HL-60/S4 treated with retinoic acid at 250 ng/mL for 4 days and 3 days (cell line): Measurements from ENCODE around the gene VSIG2.

Source experiments
- in situ Hi-C: fragments of 300-500 bp; cut with MboI; formaldehyde crosslinking; loops from 2 replicates; pipeline ENCODE4 v1.7.0; 2022; ENCODE audit warnings: low sequenced_read_pairs

Gene VSIG2

GRCh38 chr11:124766156-124766555 lies 14.1 kb upstream of the VSIG2 start:
- in situ Hi-C loops: loop anchor here (25.0 kb wide), 2 partner anchors 104 to 354 kb away; partner anchors contain the start of genes OR8B4, SIAE and SPA17

- in situ Hi-C loops: loop anchor here (25.0 kb wide), 2 partner anchors 101 to 351 kb away; partner anchors contain the start of genes OR8B4, SIAE and SPA17
These were observed 11.3 kb upstream of the VSIG2 start for GRCh38 chr11:124763156-124763947.

GRCh38 chr11:124762624-124763155 lies 10.6 kb upstream of the VSIG2 start:
- in situ Hi-C loops: loop anchor here (25.0 kb wide), 2 partner anchors 100 to 350 kb away; partner anchors contain the start of genes OR8B4, SIAE and SPA17

GRCh38 chr11:124762105-124762623 lies 10.1 kb upstream of the VSIG2 start, which contains the start of gene ESAM:
TSS of gene ESAM (minus strand) at chr11:124762290. CDS start at chr11:124762154, 136 bp downstream.
- in situ Hi-C loops: loop anchor here (25.0 kb wide), 2 partner anchors 100 to 350 kb away; partner anchors contain the start of genes OR8B4, SIAE and SPA17

DNA sequence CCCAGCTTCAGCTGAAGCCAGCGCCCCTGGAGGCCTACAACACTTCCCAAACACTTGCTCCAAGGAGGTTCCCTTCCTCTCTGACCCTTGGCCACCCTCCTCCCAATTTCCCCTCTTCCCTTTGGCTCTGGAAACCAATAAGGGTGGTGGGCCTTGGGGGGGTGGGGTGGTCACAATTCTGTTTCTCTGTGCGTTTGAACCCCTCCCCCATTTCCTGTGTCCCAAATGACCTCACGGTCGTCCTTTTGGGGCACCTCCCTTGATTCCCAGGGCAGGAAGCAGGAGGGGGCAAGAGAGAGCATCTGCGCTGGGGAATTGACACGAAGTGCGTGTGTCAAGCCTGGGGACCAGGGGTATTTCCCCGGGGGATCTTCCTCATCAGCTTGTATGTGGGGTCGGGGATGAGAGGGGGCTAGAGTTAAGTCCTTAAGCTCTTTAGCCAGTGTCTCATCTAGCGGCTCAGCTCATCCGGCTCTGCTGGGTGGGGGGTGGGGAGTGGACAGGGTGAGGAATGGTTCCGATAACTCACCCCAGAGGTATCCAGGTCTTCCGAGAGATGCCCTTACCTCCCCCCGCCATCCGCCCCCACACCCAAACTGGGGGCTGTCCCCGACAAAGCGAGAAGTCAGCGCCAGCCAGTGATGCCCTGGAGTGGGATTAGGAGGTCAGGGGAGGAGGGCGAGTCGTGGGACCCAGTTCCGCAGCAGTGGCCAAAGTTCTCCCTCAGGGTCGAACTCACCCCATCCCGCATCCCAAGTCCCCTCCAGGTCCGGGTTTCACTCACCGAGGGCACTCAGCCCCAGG lies 9.4 kb upstream of the VSIG2 start:
- in situ Hi-C loops: loop anchor here (25.0 kb wide), 2 partner anchors 99 to 349 kb away; partner anchors contain the start of genes OR8B4, SIAE and SPA17

DNA sequence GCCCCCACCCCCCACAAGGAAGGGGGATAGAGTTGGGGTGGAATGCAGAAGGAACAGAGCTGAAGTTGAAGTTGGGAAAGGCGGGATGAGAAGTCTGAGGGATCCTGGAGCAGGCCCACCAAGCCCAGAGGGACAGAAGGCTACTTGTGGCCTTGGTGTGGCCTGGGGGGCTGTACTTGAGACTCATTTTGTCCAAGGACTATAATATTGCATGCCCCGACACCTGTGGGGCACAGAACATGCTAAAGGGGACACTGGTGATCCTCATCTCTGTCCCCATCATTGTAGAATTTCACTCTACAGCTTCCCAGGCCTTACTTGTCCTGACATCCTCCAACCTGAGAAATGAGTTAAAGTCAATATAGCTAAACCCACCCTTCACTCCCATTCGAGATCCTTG lies 8.8 kb upstream of the VSIG2 start:
- in situ Hi-C loops: loop anchor here (25.0 kb wide), 2 partner anchors 99 to 349 kb away; partner anchors contain the start of genes OR8B4, SIAE and SPA17

GRCh38 chr11:124760205-124760652 lies 8.2 kb upstream of the VSIG2 start:
- in situ Hi-C loops: loop anchor here (25.0 kb wide), 2 partner anchors 98 to 348 kb away; partner anchors contain the start of genes OR8B4, SIAE and SPA17

DNA sequence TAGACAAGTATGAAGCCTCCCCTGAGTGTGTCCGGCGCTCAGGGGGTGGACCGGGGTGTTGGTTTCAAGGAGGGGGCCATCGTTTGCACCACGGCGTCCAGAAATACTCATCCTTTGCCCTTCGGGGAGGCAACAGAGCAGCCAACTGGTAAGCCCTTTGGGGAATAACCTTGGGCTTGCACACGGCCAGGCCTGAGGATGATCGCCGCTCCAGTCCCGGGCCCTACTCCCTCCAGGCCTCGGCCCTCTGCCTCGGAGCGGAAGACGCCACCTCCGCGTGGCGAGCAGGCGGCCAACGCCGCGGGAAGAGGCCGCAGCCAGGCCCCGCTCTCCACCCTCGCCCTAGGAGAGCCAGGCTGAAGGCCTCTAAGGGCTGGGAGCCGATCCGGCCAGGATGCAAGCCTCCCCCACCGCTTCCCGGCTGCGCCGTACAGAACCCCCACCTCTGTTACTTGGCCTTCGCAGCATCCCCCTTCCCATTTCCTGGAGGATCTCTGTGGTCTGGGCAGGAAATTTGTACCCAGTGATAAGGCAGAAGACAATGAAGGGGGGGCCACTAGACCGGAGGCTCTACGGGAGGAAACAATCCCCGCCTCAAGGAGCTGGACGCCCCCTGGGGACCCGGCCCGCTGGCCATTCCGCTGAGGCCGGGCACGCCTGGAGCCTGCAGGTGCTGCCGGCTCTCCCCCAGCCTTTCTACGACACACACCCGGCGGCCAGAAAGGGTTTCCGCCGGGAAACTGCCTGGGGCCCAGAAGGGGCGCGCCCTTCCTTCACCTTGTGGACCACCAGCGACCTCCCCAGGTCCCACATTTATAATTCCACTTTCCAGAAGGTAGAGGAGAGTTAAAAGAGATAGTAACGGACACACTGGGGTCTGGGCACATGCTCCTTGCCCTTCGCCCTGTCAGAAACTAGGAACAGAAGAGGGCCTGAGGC lies 7.5 kb upstream of the VSIG2 start:
- in situ Hi-C loops: loop anchor here (25.0 kb wide), 2 partner anchors 97 to 347 kb away; partner anchors contain the start of genes OR8B4, SIAE and SPA17

GRCh38 chr11:124758355-124759265 lies 6.6 kb upstream of the VSIG2 start:
- in situ Hi-C loops: loop anchor here (25.0 kb wide), 2 partner anchors 96 to 346 kb away; partner anchors contain the start of genes OR8B4, SIAE and SPA17

GRCh38 chr11:124757320-124757719 lies 5.3 kb upstream of the VSIG2 start:
- in situ Hi-C loops: loop anchor here (25.0 kb wide), 2 partner anchors 95 to 345 kb away; partner anchors contain the start of genes OR8B4, SIAE and SPA17

DNA sequence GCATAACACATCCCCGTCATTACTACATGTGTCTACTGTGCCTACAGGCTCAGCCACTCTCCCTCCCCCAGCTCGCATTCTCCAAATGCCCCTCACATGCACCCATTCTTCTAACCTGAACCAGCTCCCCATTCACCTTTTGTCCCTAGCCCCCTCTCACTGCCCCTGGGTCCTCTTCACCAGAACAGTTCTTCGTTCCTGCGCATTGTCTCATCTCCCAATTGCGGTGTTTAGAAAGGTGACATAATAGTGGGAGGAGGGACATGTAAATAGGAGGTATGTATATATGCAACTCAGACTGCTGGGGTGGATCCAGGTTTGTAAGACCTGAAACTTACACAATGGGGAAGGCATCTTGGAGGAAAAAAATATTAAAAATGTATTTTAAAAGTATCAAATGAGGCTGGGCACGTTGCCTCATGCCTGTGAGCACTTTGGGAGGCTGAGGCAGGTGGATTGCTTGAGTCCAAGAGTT lies 4.7 kb upstream of the VSIG2 start:
- in situ Hi-C loops: loop anchor here (25.0 kb wide), 2 partner anchors 94 to 344 kb away; partner anchors contain the start of genes OR8B4, SIAE and SPA17

DNA sequence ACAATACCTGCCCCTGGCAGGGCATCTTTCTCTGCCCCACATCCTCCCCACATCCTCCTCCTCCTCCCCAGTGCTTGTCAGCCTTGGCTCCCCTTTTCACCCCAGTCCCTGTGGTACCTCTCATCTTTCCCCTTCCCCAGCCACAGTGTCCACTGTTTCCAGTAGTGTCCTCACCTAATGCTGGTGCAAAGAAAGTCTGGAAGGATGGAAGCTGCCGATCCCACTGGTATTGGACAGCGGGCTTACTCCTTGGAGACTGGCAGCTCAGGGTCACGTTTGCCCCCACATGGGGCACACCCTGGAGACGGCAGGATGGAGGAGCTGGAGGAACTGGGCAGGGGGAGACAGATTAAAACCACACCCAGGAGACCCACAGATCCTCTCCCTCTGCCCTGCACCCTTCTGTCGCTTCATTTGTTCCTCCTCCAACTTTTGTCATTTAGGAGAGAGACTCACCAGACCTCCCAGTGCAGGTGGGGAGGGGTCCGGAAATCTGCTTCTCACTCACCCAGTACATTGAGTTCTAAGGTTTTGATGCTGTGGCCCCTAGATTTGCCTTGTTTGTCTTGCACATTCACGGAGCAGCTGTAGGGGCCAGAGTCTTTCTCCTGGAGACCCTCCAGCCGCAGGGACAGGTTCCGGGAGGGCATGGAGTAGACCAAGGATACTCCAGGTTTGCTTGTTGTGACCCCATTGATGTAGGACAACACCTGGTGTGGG lies 4.1 kb upstream of the VSIG2 start:
- in situ Hi-C loops: loop anchor here (25.0 kb wide), 2 partner anchors 94 to 344 kb away; partner anchors contain the start of genes OR8B4, SIAE and SPA17

DNA sequence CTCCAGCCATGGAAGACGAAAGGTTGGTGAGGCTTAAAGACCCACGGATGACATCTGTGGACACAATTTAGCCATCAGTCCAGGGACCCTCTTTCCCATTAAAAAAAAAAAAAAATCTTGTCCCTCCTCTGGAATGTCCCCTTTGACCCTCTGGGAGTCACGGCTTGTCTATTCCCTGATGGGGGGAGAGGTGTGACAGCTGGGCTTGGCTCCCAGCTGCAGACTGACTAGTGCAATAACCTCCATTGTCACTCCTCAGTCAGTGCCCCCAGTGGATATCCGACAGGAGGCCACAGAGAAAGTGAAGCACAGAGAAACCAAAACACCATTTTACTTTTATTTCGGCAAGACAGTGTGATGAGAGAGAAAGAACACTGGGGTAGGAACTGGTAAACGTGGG lies 2.7 kb upstream of the VSIG2 start:
- in situ Hi-C loops: loop anchor here (25.0 kb wide), 2 partner anchors 92 to 342 kb away; partner anchors contain the start of genes OR8B4, SIAE and SPA17

DNA sequence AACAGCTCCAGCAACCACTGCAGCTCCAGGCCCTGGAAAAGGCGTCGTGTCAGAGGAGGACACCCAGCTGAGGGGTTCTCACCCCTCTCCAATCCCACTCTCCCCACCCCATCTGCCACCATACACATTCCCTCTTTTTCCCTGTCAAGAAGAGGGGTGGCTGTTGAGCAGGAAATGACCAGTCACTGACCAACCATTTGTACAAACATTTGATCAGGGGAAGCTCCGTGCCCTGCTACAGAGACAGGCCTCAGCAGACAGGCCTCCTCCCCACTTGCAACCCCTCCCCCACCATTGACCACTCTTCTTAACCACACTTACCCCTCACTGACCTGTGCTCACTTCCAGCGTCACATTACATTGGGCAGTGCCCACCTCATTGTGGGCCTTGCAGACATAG lies 2.3 kb upstream of the VSIG2 start:
- in situ Hi-C loops: loop anchor here (25.0 kb wide), 2 partner anchors 92 to 342 kb away; partner anchors contain the start of genes OR8B4, SIAE and SPA17

- in situ Hi-C loops: loop anchor here (25.0 kb wide), 2 partner anchors 91 to 341 kb away; partner anchors contain the start of genes OR8B4, SIAE and SPA17
These were observed 1.6 kb upstream of the VSIG2 start for GRCh38 chr11:124753624-124754023.

GRCh38 chr11:124753205-124753604 lies 1.1 kb upstream of the VSIG2 start:
- in situ Hi-C loops: loop anchor here (25.0 kb wide), 2 partner anchors 91 to 341 kb away; partner anchors contain the start of genes OR8B4, SIAE and SPA17
